Mucosa of stomach (tissue), 1 donor: Measurements from ENCODE around the gene FARP2.

Experiments
- H3K27me3 ChIP-seq: one replicate; pipeline ENCODE4 v1.7.0; 2013; ENCODE audit warnings: mild to moderate bottlenecking, low read length; ENCODE audit not compliant: control insufficient read depth, insufficient read depth
- H3K36me3 ChIP-seq: one replicate; pipeline ENCODE4 v1.7.0; 2013; ENCODE audit warnings: low read length; ENCODE audit not compliant: control insufficient read depth, insufficient read depth
- H3K4me1 ChIP-seq: one replicate; pipeline ENCODE4 v1.7.0; 2013; ENCODE audit warnings: mild to moderate bottlenecking, low read length; ENCODE audit not compliant: control insufficient read depth, insufficient read depth
- H3K4me3 ChIP-seq: one replicate; pipeline ENCODE4 v1.7.0; 2013; ENCODE audit warnings: low read length
- H3K9ac ChIP-seq: one replicate; pipeline ENCODE4 v1.7.0; 2013; ENCODE audit warnings: mild to moderate bottlenecking, low read length, moderate library complexity
- H3K9me3 ChIP-seq: one replicate; pipeline ENCODE4 v1.7.0; 2013; ENCODE audit warnings: mild to moderate bottlenecking, low read length, moderate library complexity; ENCODE audit not compliant: control insufficient read depth
- donor health status: Pancreatic carcinoma.

The FARP2 gene

DNA sequence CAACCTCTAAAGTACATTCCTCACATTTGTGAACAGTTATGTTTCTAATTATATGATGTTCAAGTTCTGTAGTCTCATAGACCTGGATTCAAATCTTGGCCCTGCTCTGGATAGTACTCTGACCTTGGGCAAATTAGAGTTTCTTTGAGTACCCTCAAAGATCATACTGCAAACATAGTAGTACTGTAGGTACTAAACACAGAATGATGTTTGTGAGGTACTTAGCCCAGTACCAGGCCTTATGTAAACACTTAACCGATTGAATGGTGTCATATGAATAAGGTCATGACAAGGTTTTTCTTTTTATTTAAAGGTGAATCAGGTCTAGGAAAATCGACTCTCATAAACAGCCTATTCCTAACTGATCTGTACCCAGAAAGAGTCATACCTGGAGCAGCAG, 21.3 kb upstream of the FARP2 start:
- Histone ChIP-seq H3K4me3 (no peak overlapping the region), H3K9ac (no peak overlapping the region), H3K4me1 (peaks cover 5% of the 10 kb centered on the region), H3K36me3 (no peaks in the 10 kb centered on the region), H3K9me3 (no peaks in the 10 kb centered on the region), H3K27me3 (no peaks in the 10 kb centered on the region)

DNA sequence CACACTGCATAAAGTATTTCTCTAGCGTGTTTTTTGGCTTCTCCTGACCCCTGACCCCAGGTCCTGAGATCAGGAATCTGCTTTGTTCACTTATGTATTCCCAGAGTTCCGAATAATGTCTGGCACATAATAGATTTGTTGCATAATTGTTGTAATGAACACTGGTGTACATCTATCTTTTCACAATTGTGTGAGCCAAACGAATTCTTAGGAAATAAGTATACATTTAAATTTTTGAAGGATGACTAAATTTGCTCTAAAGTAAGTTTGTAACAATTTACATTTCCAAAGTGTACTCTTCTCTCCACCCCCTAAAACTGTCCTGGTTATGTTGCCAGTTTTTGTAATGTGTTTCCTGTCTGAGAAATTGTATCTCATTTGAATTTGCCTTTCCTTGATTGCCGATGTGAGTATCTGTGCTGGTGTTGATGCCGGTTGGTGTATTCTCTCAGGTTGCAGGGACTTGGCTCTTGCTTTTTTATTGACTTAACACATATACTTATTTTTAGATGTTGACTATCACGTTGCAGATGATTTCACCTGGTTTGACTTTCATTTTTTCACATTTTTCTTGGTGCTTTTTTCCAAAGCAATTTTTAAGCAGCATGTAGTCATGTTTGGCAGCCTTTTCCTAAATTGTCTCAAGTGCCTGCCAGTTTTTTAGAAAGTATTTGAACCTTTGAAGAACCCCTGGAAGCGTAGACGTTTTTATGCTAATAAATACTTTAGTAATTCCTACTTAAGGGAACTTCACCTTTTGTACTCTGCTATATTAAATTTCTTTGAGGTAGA, 16.1 kb upstream of the FARP2 start:
- Histone ChIP-seq H3K4me3 (no peak overlapping the region), H3K9me3 (no peaks in the 10 kb centered on the region), H3K36me3 (peaks cover 8% of the 10 kb centered on the region), H3K4me1 (peaks cover 6% of the 10 kb centered on the region), H3K9ac (no peak overlapping the region), H3K27me3 (no peaks in the 10 kb centered on the region)

DNA sequence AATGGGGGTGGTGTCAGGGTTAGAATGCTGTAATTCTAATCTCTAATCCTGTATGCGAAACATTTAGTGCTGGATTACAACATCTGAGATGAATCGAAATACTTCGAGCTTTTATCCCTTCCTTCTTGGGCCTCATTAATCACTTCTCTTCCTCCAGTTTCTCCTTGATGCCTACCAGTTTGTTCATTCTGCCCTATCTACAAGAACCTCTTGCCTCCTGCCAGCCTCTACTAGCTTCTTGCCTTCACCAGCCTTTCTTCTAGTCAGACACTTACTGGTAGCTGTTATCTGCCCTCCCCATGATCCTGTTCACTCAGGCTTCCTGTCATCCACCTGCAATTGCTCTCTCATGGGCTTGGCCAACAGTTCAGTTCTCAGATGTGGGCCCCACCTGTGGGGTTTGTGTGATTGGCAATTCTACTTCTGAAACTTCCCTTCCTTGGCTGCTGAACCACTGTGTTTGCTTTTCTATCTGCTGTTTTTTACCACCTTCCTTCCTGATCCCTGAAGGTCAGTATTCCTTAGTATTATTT, 15.4 kb upstream of the FARP2 start:
- H3K4me3 ChIP-seq: no peak overlapping the region
- H3K4me1 ChIP-seq: peaks cover 6% of the 10 kb centered on the region
- no peaks in the 10 kb centered on the region for H3K9me3 ChIP-seq
- H3K27me3 ChIP-seq: no peaks in the 10 kb centered on the region
- H3K9ac ChIP-seq: no peak overlapping the region
- H3K36me3 ChIP-seq: peaks cover 8% of the 10 kb centered on the region

DNA sequence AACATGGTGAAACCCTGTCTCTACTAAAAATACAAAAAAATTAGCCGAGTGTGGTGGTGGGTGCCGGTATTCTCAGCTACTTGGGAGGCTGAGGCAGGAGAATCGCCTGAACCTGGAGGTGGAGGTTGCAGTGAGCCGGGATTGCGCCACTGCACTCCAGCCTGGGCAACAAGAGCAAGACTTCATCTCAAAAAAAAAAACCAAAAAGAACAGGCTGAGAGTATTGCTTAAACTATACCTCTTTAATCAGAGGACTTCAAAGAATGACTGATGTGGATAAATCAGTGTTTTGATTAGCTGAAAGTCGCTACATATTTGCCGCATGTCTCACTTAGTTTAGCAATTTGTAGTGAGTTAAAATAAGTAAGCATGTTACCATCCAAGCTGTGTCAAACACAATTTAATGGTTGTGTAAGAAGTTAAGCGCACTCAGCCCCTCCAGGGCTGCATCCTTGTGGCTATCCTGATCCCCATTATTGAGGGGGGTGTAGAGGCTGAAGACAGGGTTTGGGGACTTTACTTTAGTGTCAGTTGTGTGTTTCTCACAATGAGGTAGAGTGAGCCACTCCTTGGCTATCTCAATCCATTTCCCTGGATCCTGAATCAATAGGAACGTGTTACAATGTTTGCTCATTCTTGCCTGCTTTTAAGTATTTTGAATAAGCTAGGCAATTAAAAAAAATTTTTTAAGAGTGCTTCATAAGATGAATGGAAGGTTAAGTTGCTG, 11.0 kb upstream of the FARP2 start:
- Histone ChIP-seq H3K9ac (no peak overlapping the region), H3K4me1 (peaks cover 6% of the 10 kb centered on the region), H3K36me3 (peaks cover 8% of the 10 kb centered on the region), H3K9me3 (no peaks in the 10 kb centered on the region), H3K27me3 (no peaks in the 10 kb centered on the region), H3K4me3 (no peak overlapping the region)

DNA sequence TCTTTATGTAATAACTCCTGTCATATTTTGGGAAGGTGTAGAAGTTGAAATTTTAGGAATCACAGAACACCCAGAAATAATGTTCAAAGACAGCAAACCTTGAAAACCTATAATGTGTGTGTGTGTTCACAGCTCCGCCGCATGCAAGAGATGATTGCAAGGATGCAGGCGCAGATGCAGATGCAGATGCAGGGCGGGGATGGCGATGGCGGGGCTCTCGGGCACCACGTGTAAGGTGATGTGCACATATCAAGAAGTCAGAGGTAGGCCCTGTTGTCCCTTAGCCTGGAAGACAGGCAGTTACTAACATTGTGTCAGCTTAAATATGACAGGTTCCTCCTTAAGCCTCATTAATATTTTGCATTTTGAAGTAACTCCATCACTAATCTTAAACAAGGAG, 6.1 kb upstream of the FARP2 start:
- no peaks in the 10 kb centered on the region for H3K36me3 ChIP-seq
- no peaks in the 10 kb centered on the region for H3K27me3 ChIP-seq
- no peaks in the 10 kb centered on the region for H3K9me3 ChIP-seq
- H3K4me3 ChIP-seq: no peak overlapping the region
- H3K9ac ChIP-seq: no peak overlapping the region
- peaks cover 28% of the 10 kb centered on the region for H3K4me1 ChIP-seq

DNA sequence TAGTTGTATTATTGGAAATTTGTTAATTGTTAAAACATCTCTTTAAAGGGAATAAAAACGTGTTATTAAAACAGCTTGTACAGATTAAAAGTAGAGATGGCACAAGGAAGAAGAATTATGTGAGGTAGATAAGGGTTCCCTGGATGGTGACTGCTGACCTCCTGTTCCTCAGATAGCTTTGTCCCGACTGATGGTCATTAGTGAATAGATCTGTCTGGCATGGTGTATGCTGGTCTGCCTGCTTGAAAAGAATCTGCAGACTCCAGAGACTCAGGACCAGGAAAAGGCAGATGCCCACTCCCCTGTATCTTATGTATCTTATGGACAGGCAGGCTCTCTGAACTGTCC, 5.6 kb upstream of the FARP2 start:
- Histone ChIP-seq H3K4me3 (no peak overlapping the region), H3K9ac (no peak overlapping the region), H3K27me3 (no peaks in the 10 kb centered on the region), H3K9me3 (no peaks in the 10 kb centered on the region), H3K4me1 (peaks cover 31% of the 10 kb centered on the region), H3K36me3 (no peaks in the 10 kb centered on the region)

DNA sequence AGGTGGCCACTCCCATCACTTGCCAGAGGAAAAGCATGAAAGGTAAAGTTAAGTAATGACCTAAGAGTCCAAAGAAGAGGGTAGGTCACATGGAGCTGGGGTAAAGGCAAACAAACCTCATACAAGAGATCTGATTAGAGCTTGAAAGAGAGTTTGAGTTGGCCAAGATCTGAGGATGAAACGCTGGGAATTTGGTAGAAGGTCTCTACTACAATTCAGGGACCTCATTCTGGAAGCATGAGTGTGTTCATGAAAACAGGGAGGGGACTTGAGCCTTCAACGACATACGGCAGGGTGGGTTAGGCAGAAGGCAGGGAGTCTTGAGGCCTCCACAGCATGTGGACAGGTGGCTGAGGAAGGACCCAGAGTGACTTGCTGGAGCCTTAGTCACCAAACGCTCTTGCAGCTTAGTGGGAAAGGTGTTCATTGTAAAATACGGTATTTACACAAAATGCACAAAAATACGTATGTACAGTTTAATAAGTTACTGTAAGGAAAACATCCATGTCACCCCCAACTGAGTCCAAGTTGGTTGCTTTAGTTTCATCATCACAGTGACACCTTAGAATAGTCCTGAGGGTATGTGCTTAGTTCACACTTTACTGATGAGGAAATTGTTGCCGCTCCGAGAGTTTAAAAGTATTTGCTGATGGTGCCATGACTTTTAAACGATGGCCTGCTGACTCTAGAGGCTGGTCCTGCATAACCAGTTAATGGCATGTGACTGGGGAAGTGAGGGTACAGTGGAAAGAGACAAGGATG, 5.0 kb upstream of the FARP2 start:
- H3K9ac ChIP-seq: no peak overlapping the region
- H3K9me3 ChIP-seq: no peaks in the 10 kb centered on the region
- H3K4me1 ChIP-seq: peaks cover 31% of the 10 kb centered on the region
- no peaks in the 10 kb centered on the region for H3K27me3 ChIP-seq
- no peaks in the 10 kb centered on the region for H3K36me3 ChIP-seq
- H3K4me3 ChIP-seq: no peak overlapping the region

DNA sequence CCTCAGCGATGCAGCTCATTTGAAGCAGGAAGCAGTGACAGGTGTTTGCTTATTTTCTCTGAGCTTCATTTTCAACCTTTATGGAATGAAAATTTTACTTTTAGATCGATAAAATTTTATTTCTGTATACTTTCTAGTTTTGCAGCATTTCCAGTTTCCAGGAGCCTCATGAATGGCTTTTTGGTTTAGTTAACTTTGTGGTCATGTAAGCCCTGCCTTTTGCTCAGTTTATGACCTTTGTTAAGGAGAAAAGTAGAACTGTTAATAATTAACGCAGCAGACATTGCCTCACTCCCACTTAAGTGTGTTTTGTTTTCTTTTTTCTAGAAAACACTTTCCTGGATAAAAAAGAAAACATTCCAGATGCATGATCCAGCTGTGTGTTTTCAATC, 4.4 kb upstream of the FARP2 start:
- peaks cover 31% of the 10 kb centered on the region for H3K4me1 ChIP-seq
- H3K4me3 ChIP-seq: no peak overlapping the region
- H3K9ac ChIP-seq: no peak overlapping the region

DNA sequence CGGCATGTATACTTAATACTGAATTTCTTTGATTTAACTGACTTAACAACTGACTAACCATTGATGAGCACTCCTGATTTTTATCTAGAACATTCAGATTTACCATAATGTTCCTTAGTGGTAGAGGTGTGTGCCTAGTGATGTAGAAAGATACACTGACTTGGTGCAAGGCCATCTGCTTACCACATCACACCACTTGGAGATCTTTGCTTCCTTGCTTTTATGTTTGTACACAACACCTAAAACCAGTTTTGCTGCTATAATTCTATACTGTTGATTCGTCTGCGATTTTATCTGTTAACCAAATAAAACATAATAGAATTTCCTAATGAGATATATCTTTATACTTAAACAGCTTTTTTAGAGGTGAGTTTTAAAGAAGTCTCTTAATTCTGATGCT, 3.9 kb upstream of the FARP2 start:
- Histone ChIP-seq H3K4me1 (peaks cover 36% of the 10 kb centered on the region), H3K36me3 (no peaks in the 10 kb centered on the region), H3K9ac (no peak overlapping the region), H3K4me3 (no peak overlapping the region), H3K9me3 (no peaks in the 10 kb centered on the region), H3K27me3 (no peaks in the 10 kb centered on the region)

More for the DNA sequence above, 4.4 kb upstream of the FARP2 start:
- no peaks in the 10 kb centered on the region for H3K36me3 ChIP-seq
- H3K27me3 ChIP-seq: no peaks in the 10 kb centered on the region
- no peaks in the 10 kb centered on the region for H3K9me3 ChIP-seq

DNA sequence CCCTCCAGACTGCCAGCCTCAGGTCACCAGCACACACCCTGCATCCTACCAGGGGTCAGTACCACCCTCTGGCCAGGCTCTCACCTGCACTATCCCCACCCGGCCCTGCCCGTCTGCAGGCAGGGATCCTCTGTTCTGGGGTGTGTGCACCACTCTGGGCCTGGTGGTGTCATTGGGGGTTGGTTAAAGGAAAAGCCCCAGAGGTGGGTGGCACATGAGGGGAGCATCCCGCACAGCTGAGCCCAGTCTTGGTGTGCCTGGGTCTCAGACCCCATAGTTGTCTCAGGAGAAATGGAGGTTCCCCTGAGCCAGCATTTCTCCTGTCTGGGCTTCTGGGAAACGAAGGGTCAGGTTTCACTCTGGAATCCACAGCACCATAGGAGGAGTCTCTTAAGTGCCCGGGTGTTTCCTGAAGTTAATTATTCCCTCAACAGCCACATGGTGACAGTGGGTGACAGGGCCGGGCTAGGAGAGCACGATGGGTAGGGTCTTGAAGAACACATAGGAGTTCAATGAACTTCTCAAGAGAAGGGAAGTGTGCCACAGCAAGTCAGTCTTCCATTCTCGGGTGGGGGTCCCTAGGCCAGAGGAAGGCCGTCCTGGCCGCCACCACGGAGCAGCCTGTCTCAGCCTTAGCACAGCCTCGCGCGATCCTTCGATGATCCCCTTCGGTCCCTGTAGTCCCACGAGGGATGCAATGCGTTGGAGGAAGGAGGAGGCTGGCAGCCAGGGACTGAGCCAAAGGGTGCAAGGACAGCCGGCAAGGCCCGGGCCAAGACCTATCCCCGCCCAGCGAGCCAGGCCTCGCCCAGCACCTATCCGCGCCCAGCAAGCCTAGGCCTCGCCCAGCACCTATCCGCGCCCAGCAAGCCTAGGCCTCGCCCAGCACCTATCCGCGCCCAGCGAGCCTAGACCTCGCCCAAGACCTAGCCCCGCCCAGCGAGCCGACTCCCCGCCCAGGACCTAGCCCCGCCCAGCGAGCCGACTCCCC, 1.1 kb upstream of the FARP2 start:
- Histone ChIP-seq H3K4me3 (no peak overlapping the region), H3K36me3 (no peaks in the 10 kb centered on the region), H3K9me3 (no peaks in the 10 kb centered on the region), H3K9ac (no peak overlapping the region), H3K27me3 (no peaks in the 10 kb centered on the region), H3K4me1 (peaks cover 61% of the 10 kb centered on the region)

DNA sequence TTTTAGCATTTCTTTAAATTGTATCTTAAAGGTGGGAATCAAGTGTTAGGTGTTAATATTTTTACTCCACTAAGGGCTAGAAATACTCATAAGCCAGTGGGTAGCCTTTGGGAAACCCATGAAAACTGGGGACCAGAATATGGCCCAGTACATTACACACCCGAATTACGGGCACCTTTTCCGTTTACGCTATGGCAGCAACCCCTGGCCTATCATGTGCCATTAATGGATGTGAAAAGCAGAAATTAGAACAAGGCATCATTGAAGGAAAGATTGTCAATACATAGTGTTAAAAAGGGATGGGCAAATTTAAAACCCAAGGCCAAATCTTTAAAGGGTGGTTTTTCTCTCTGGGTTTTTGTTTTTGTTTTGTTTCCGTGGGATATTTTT, 781 bp downstream of the FARP2 start:
- Histone ChIP-seq H3K9me3 (no peaks in the 10 kb centered on the region), H3K9ac (peak overlapping the region; percentile 81), H3K4me1 (peaks cover 50% of the 10 kb centered on the region), H3K4me3 (no peak overlapping the region), H3K27me3 (no peaks in the 10 kb centered on the region), H3K36me3 (peaks cover 4% of the 10 kb centered on the region)
